WI38 (cell line): Measurements from ENCODE around the gene TUT7.

Experiments
- H3K4me3 ChIP-seq: 2 replicates; pipeline ENCODE4 v1.5.1; 2011; ENCODE audit warnings: low read depth, mild to moderate bottlenecking, control low read depth, low read length
- TF ChIP-seq, protein P1 (sequence below): IDR thresholded peaks from 2 replicates; pipeline ENCODE4 v1.5.1; 2012; ENCODE audit warnings: low read depth, mild to moderate bottlenecking, control low read depth, low read length

The TUT7 gene

DNA sequence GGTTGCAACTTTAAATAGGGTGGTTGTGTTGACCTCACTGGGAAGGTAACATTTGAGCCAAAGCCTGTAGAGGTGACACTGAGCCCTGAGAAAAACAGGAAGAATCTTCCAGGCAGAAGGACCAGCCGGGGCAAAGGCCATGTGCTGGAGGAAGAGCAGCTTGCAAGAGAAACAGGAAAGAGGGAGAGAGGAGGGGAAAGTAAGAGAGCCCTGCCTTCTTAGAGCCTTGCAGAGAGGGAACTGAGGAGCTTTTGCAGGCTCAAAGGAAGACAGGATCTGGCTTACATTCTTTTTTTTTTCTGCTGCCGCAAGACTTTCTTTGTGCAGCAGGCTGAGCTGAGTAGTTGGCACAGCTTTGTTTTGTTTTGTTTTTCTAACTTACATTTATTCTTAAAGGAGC, 112.1 kb downstream of the TUT7 start:
- no peak overlapping the region for H3K4me3 ChIP-seq
- TF ChIP-seq, protein P1, sequence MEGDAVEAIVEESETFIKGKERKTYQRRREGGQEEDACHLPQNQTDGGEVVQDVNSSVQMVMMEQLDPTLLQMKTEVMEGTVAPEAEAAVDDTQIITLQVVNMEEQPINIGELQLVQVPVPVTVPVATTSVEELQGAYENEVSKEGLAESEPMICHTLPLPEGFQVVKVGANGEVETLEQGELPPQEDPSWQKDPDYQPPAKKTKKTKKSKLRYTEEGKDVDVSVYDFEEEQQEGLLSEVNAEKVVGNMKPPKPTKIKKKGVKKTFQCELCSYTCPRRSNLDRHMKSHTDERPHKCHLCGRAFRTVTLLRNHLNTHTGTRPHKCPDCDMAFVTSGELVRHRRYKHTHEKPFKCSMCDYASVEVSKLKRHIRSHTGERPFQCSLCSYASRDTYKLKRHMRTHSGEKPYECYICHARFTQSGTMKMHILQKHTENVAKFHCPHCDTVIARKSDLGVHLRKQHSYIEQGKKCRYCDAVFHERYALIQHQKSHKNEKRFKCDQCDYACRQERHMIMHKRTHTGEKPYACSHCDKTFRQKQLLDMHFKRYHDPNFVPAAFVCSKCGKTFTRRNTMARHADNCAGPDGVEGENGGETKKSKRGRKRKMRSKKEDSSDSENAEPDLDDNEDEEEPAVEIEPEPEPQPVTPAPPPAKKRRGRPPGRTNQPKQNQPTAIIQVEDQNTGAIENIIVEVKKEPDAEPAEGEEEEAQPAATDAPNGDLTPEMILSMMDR = no peak

DNA sequence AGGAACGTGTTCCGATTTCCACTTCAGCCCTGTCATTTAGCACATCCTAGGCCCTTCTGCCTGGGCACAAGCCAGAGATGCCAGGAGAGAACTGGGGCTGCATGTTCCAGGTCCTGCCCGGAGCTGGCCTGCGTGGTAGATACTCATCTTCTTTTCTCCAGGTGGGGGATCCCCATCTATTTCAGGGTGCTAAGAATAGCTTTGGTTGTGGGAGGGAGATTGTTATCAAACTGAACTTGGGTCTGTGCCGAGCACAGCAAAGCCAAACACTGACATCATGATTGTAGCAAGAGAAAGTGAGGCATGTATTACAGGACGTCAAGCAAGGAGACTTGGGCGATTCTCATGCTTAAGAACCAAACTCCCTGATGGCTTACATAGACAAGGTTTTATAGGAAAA, 113.0 kb downstream of the TUT7 start:
- H3K4me3 ChIP-seq = no peak overlapping the region
- TF ChIP-seq, protein P1 = no peak

DNA sequence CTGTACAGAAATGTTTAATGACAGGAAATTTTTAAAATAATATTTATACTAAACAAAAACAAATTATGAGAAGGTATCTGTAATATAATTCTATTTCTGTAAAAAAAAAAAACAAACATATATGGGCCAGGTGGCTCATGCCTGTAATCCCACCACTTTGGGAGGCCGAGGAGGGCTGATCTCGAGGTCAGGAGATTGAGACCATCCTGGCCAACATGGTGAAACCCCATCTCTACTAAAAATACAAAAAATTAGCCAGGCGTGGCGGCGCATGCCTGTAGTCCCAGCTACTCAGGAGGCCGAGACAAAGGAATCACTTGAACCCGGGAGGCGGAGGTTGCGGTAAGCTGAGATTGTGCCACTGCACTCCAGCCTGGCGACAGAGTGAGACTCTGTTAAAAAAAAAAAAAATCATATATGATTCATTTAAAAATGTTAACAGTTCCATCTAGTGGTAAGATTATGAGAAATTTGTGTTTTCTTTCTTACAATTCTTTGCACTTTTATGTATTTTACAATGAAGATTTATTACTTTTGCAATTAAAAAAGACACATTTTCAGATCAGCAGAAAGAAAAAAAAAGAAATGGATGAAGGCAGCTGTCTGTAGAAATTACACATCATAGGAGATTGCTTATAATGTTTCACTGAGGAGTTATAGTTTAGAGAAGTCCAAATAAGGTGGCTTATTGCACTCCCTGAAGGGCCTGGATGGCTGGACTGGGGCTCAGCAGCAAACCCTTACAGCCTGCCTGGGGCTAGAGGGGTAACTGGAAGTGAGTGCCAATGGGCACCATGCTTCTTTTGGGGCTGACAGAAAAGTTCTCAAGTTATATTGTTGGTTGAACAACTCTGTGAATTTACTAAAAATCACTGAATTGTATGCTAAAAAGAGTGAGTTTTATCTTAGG, 115.1 kb downstream of the TUT7 start:
- no peak overlapping the region for H3K4me3 ChIP-seq
- TF ChIP-seq, protein P1 = no peak
